ENCODE results near the gene KLC3. TPM values are rescaled to one million over a fixed set of nuclear protein-coding genes. Genes with fewer than 3 reads are reported as not detected.

Gene KLC3
- total RNA-seq, 4 donors from 2014 or later = 159 to 217 (median 169) TPM

- no peak for TF ChIP-seq POLR2A (IDR thresholded peaks at IDR 0.05)
- TF ChIP-seq, protein P1, sequence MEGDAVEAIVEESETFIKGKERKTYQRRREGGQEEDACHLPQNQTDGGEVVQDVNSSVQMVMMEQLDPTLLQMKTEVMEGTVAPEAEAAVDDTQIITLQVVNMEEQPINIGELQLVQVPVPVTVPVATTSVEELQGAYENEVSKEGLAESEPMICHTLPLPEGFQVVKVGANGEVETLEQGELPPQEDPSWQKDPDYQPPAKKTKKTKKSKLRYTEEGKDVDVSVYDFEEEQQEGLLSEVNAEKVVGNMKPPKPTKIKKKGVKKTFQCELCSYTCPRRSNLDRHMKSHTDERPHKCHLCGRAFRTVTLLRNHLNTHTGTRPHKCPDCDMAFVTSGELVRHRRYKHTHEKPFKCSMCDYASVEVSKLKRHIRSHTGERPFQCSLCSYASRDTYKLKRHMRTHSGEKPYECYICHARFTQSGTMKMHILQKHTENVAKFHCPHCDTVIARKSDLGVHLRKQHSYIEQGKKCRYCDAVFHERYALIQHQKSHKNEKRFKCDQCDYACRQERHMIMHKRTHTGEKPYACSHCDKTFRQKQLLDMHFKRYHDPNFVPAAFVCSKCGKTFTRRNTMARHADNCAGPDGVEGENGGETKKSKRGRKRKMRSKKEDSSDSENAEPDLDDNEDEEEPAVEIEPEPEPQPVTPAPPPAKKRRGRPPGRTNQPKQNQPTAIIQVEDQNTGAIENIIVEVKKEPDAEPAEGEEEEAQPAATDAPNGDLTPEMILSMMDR (IDR thresholded peaks at IDR 0.05) = no peak
- intact Hi-C loops (cut with DNase I; ENCODE audit: low total_unique reads) = no loop called here
- 86 to 88% methylated on average over 6 to 17 of the region's 17 CpGs for WGBS, 2 donors
- DNase-seq (ENCODE audit: low spot score in 2 of 2) = no peak
- H3K4me3 ChIP-seq (ENCODE audit: low read depth, poor library complexity, severe bottlenecking) = no peak overlapping the region
Observed at GRCh38 chr19:45350477-45351058, 10.0 kb downstream of the KLC3 start.

- no peak for DNase-seq (ENCODE audit: low spot score in 2 of 2)
- intact Hi-C loops (cut with DNase I; ENCODE audit: low total_unique reads) = no loop called here
- no peak overlapping the region for H3K4me3 ChIP-seq (ENCODE audit: low read depth, poor library complexity, severe bottlenecking)
- TF ChIP-seq POLR2A (IDR thresholded peaks at IDR 0.05) = no peak
- TF ChIP-seq, protein P1 (IDR thresholded peaks at IDR 0.05) = no peak
- 68 to 69% methylated on average over 13 of the region's 13 CpGs for WGBS, 2 donors
Observed at GRCh38 chr19:45351401-45351952, 10.9 kb downstream of the KLC3 start.

- 88 to 94% methylated on average over 15 of the region's 15 CpGs for WGBS, 2 donors
- H3K4me3 ChIP-seq (ENCODE audit: low read depth, poor library complexity, severe bottlenecking) = no peak overlapping the region
- DNase-seq (ENCODE audit: low spot score in 2 of 2) = no peak
- intact Hi-C loops (cut with DNase I; ENCODE audit: low total_unique reads) = no loop called here
- TF ChIP-seq, protein P1 (IDR thresholded peaks at IDR 0.05) = no peak
- no peak for TF ChIP-seq POLR2A (IDR thresholded peaks at IDR 0.05)
Observed at GRCh38 chr19:45352062-45352461, 11.5 kb downstream of the KLC3 start.

GRCh38 chr19:45352471-45352870 lies 11.9 kb downstream of the KLC3 start:
- WGBS, 2 donors = 75 to 93% methylated on average over 20 of the region's 20 CpGs
- intact Hi-C loops (cut with DNase I; ENCODE audit: low total_unique reads) = no loop called here
- no peak for DNase-seq (ENCODE audit: low spot score in 2 of 2)
- TF ChIP-seq, protein P1 (IDR thresholded peaks at IDR 0.05) = no peak
- TF ChIP-seq POLR2A (IDR thresholded peaks at IDR 0.05) = no peak
- no peak overlapping the region for H3K4me3 ChIP-seq (ENCODE audit: low read depth, poor library complexity, severe bottlenecking)

DNA sequence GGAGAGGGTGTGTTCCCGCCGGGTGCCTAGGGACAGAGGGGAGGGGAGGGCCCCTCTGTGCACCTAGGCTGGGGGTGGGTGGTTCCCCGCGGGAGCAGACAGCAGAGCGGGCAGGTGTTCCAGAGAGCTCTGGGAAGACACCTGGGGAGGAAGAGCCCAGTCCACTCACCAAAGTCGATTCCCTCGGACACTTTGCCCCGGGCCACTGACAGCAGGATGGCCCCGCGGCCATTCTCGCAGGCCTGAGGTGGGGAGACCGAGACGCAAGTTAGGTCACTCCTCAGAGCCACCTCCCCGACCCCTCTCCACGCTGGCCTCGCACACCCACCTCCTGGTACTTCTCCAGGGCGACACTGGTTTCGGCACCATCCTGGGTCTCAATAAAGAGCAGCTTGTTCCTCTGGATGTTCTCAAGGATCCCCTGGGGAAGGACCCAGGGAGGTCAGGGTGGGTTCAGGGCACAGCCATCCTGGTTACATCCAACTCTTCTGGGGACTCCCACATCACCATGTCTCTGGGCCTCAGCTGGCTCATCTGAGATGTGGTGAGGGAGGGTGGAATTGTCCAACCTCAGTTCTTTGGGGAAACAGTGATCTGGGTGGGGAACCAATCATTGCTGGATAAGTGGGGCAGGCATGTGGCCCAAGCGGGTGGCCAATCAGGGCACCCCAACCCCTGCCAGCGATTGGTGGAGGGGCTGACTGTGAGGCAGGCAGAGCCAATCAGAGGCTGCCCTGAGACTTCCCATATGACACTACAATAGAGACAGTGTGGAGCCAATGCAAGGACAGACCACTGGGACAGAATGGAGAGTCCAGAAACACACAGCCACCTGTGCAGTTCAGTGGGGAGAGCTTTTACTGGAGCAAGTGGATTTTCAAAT lies 12.6 kb downstream of the KLC3 start:
- no peak overlapping the region for H3K4me3 ChIP-seq (ENCODE audit: low read depth, poor library complexity, severe bottlenecking)
- TF ChIP-seq, protein P1 (IDR thresholded peaks at IDR 0.05) = no peak
- TF ChIP-seq POLR2A (IDR thresholded peaks at IDR 0.05) = no peak
- intact Hi-C loops (cut with DNase I; ENCODE audit: low total_unique reads) = no loop called here
- WGBS, 2 donors = 88 to 90% methylated on average over 19 to 20 of the region's 20 CpGs
- DNase-seq (ENCODE audit: low spot score in 2 of 2) = no peak
